ENCODE results near the gene IL1R2. TPM values are rescaled to one million over a fixed set of nuclear protein-coding genes. Genes with fewer than 3 reads are reported as not detected.

IL1R2 gene
- polyA plus RNA-seq, 2 of the 4 experiments (the other 2 are of a cell fraction) = 0.83 to 1.7 TPM

DNA sequence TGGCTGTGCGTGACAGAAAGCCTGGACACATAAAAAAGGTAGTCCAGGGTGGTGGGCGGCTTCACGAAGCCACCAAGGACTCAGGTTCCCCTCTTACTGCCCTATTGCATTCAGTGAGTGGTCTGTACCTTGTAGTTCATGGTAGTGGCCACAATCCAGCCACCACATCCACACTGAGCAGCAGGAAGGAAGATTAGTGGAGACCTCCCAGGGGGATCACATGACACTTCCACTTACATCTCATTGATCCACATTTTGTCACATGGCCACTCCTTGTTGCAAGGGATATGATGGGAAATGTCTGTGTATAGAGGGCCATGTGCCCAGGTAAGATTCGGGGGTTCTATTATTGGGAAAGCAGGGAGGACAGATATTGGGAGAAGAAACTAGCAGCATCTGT, 13.7 kb downstream of the IL1R2 start:
- H3K4me1 ChIP-seq = peaks cover 4% of the 10 kb centered on the region; the same call in 1 of the 3 replicates
- 57% methylated on average over 4 of the region's 4 CpGs for WGBS (ENCODE audit: missing lambda C conversion rate)
- no peak overlapping the region for H3K27ac ChIP-seq
- H3K9me3 ChIP-seq = no peaks in the 10 kb centered on the region
- H3K4me3 ChIP-seq = no peak overlapping the region
- DNase-seq (ENCODE audit: low read depth in 1 of 2, low spot score in 1 of 2) (no peak), FAIRE-seq (no peak), ATAC-seq (peak in 1 of 2 experiments; percentile 45; a peak in 1 of 6 replicates)
- TF ChIP-seq USF2 (IDR thresholded peaks at IDR 0.05) (0 out of 2 replicates have a peak, but pooled peaks have one; percentile 35), FOSL2 (IDR thresholded peaks at IDR 0.05) (no peak), FOSL2 (CRISPR knock-in tag; IDR thresholded peaks at IDR 0.05) (no peak)
- no peak overlapping the region for H3K4me2 ChIP-seq
- ChIA-PET POLR2A (no interaction called here), CTCF (interaction anchor here (0.7 to 14.6 kb wide), 16 partner anchors 10 to 438 kb away, joined by 3 to 137 read pairs (median 4); no protein-coding TSS in a partner anchor)

DNA sequence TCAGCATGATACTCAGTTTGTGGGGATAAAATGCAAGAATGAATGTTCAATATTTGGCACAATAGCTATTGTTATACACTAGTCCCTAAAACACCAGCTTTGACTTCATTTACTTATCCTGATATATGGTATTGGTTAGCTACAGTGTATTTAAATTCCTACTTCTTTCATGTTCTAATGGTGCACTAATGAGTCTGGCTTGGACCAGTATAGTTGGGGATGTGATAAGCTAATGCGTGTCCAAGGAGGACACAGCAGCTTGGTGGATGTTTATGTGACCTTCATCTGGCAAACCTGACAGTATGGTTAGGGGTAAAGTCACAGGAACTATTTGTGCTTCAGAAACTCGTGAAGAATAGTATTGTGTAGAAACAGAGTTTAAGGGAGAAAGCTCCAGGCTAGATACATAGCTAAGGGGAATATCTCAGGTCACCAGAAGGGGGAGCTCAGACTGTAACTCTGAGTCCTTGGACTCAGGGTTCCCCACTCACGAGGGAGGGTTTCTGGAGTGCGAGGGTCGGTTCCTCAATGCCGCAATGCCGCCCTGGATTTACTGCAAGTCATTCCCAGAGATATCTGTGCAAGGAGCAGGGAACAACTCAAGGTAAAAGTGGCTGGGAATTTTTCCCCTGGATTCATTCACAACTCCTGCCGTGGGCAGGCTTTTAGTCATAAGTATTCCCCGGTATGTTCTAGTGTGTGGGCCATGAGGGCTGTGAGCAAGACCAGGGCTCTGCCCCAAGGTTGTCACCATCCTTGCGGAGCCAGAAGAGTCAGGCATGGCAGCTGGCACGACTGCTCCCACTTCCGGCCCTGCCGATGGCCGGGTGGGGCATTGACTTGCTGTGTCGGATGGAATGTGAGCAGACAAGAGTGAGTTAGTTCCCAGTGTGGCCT, 14.5 kb downstream of the IL1R2 start:
- WGBS (ENCODE audit: missing lambda C conversion rate) = 65% methylated on average over 15 of the region's 15 CpGs
- POLR2A ChIA-PET = interaction anchor here (1.0 kb wide), 1 partner anchor 234 kb away, joined by 4 read pairs; no protein-coding TSS in a partner anchor
- Histone ChIP-seq H3K9me3 (no peaks in the 10 kb centered on the region), H3K4me2 (peak overlapping the region; percentile 6; the same call in 1 of the 3 replicates), H3K4me1 (peaks cover 4% of the 10 kb centered on the region; the same call in 1 of the 3 replicates), H3K27ac (peak overlapping the region in 1 of 2 experiments; percentile 45; a peak in 1 of 6 replicates), H3K4me3 (no peak overlapping the region)
- ATAC-seq (peak; percentile 86 to 98), DNase-seq (ENCODE audit: low read depth in 1 of 2, low spot score in 1 of 2) (peak; percentile 43 to 52), FAIRE-seq (no peak)
- TF ChIP-seq CTCF (IDR thresholded peaks at IDR 0.05) = peak; percentile 72
- no peak for TF ChIP-seq CBX8 (IDR thresholded peaks at IDR 0.05)
- TF ChIP-seq RAD21 (conservative IDR thresholded peaks at IDR 0.05 in 1 of 2, IDR thresholded peaks at IDR 0.05 in 1 of 2) = peak; percentile 70 to 71
- TF ChIP-seq TFCP2L1 (CRISPR knock-in tag; IDR thresholded peaks at IDR 0.05) = no peak
- no peak for TF ChIP-seq BHLHE40 (IDR thresholded peaks at IDR 0.05; ENCODE audit: low read depth, low read length)
- TF ChIP-seq SMC3 (IDR thresholded peaks at IDR 0.05) = peak; percentile 66
- no peak for TF ChIP-seq ATOH8 (CRISPR knock-in tag; IDR thresholded peaks at IDR 0.05; ENCODE audit: low read depth)
- CTCF ChIA-PET = interaction anchor here (0.7 to 14.6 kb wide), 29 partner anchors 9 to 664 kb away, joined by 3 to 137 read pairs (median 4); no protein-coding TSS in a partner anchor

DNA sequence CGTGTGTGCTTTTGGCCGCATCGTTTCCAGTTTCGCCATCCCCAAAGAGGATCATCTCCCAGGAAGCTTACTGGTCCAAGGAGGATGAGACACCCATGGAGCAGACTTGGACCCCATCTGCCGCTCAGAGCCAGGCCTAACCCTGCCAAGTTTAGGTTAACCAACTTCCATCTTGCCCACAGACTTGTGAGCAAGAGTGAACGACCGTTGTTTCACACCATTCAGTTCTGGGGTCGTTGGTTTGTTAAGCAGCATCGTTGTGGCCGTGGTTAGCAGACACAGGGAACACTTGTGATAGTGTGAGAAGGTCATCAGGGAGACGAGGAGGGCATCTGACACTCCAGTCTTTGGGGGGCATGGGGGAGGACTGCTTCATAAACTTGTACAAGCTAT, 15.1 kb downstream of the IL1R2 start:
- Histone ChIP-seq H3K27ac (peak overlapping the region in 1 of 2 experiments; percentile 45; a peak in 1 of 6 replicates), H3K4me3 (no peak overlapping the region), H3K4me2 (no peak overlapping the region), H3K4me1 (peaks cover 4% of the 10 kb centered on the region; the same call in 1 of the 3 replicates), H3K9me3 (no peaks in the 10 kb centered on the region)
- CTCF ChIA-PET = interaction anchor here (1.0 to 14.6 kb wide), 19 partner anchors 8 to 664 kb away, joined by 3 to 137 read pairs (median 5); no protein-coding TSS in a partner anchor
- TF ChIP-seq MAFK (IDR thresholded peaks at IDR 0.05; ENCODE audit: partially characterized antibody) = no peak
- TF ChIP-seq ZFP36 (IDR thresholded peaks at IDR 0.05; ENCODE audit: borderline replicate concordance, partially characterized antibody) = no peak
- no peak for TF ChIP-seq HOXA7 (CRISPR knock-in tag; IDR thresholded peaks at IDR 0.05)
- TF ChIP-seq JUN (IDR thresholded peaks at IDR 0.05) = no peak
- no peak for TF ChIP-seq PBX3 (IDR thresholded peaks at IDR 0.05)
- TF ChIP-seq HDAC2 (IDR thresholded peaks at IDR 0.05) = no peak
- no peak for TF ChIP-seq FOSB (CRISPR knock-in tag; IDR thresholded peaks at IDR 0.05)
- no peak for TF ChIP-seq MAZ (IDR thresholded peaks at IDR 0.05; ENCODE audit: borderline replicate concordance, low read depth, low read length)
- TF ChIP-seq CHD4 (IDR thresholded peaks at IDR 0.05; ENCODE audit: borderline replicate concordance) = no peak
- TF ChIP-seq EHMT2 (IDR thresholded peaks at IDR 0.05; ENCODE audit: low read depth) = no peak
- TF ChIP-seq ATOH8 (CRISPR knock-in tag; IDR thresholded peaks at IDR 0.05; ENCODE audit: low read depth) = no peak
- no peak for TF ChIP-seq EHF (CRISPR knock-in tag; IDR thresholded peaks at IDR 0.05)
- no peak for TF ChIP-seq ZC3H11A (IDR thresholded peaks at IDR 0.05)
- TF ChIP-seq FOSL2 (IDR thresholded peaks at IDR 0.05) = no peak
- no peak for TF ChIP-seq FOSL2 (CRISPR knock-in tag; IDR thresholded peaks at IDR 0.05)
- no peak for TF ChIP-seq EP300 (IDR thresholded peaks at IDR 0.05)
- TF ChIP-seq TP53 (CRISPR knock-in tag; IDR thresholded peaks at IDR 0.05) = no peak
- no peak for TF ChIP-seq TFCP2L1 (CRISPR knock-in tag; IDR thresholded peaks at IDR 0.05)
- TF ChIP-seq HOXB5 (CRISPR knock-in tag; IDR thresholded peaks at IDR 0.05) = no peak
- DNase-seq (ENCODE audit: low read depth in 1 of 2, low spot score in 1 of 2) (no peak), ATAC-seq (no peak), FAIRE-seq (no peak)
- POLR2A ChIA-PET = no interaction called here
- WGBS (ENCODE audit: missing lambda C conversion rate) = 66% methylated on average over 11 of the region's 11 CpGs
